Head of caudate nucleus (tissue), 42 donors: ENCODE measurements around the gene RBM4B.

ENCODE experiments used
- DNase-seq, 42 donors: peaks; one replicate each; pipeline versions ENCODE4 v3.0.0 to v3.0.0-alpha.2; 2020 to 2021; ENCODE audit warnings: mixed read lengths in 7 of 42
- intact Hi-C: fragments of 100-400 bp; cut with DNase I; formaldehyde crosslinking; loops from one replicate; pipeline ENCODE4 v1.15.0; 2022

RBM4B gene

DNA sequence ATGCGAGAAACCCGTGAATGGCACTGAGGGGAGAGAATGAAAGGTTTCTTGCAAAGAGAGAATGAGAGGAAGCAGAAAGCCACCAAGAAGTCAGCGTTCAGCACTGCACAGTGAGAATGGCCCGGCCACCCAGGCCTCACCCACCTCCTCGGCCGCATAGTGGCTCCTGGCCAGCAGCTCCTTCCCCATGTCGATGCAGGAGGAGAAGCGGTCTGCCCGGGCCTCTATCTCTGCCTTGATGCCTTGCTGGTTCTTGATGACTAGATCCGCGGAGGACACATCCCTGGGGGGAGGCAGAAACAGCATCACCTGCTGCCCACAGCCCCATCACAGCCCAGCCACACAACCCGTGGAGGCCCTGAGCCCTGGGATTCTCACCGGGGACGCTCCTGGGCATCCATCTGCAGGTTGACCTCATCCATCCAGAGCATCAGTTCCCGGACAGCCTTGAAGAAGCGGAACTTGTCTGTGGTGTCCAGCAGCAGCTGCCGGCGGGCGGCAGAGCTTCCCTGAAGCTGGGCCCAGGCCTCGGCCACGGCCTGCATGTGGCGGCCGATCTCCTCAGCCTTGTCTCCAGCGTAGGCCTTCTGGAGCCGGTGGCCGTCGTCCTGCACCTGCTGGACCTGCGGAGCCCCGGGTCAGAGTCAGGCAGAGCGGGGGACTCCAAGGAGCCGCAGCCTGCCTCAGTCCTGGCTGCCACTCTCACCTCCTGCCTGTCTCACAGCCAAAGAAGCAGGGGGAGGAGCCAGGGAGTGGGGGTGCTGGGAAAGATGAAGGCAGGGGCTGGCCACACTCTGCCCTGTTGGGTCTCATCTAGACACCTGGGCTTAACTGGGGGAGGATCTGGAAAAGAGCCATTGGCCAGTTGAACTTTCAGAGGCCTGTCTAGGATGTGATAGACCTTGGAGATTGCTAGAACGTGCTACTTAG, 12.2 kb upstream of the RBM4B start:
- no peak for DNase-seq
- intact Hi-C loops, result loop anchor here (5.0 kb wide), 1 partner anchor 142 kb away; no protein-coding TSS in a partner anchor

DNA sequence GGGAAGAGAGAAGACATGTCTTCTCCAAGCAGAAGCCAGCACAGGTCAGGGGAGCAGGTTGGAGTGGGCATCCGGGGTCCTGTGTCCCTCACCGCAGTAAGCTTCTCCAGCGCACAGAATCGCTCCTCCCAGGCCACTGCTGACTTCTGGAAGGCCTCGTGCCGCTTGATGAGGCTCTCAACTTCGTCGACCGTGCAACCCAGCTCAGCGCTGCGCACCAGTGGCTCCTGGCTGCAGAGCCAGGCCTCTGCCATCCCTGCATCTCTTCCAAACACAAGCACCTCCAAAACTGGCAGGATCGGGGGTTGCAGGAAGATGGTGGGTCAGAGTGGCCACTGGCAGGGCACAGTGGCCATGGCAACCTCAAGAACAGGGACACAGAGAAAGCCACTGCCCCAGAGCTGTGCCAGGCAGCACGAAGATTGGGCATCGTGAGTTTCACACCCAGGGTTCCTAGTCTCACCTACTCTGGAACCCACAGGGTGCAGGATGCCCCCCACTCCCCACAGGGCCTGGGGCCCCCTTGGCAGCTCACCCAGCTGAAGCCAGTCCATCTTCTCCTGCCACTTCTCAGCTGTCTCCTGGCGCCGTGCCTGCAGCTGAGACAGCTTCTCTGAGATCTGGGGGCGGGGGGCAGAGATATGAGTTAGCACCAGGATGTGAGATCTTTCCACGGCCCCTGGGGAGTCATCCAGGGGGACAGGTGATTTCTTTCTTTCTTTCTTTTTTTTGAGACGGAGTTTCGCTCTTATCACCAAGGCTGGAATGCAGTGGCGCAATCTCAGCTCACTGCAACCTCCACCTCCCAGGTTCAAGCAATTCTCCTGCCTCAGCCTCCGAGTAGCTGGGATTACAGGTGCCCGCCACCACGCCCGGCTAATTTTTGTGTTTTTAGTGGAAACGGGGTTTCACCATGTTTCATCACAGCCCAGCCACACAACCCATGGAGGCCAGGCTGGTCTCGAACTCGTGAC, 11.2 kb upstream of the RBM4B start:
- DNase-seq, result no peak

DNA sequence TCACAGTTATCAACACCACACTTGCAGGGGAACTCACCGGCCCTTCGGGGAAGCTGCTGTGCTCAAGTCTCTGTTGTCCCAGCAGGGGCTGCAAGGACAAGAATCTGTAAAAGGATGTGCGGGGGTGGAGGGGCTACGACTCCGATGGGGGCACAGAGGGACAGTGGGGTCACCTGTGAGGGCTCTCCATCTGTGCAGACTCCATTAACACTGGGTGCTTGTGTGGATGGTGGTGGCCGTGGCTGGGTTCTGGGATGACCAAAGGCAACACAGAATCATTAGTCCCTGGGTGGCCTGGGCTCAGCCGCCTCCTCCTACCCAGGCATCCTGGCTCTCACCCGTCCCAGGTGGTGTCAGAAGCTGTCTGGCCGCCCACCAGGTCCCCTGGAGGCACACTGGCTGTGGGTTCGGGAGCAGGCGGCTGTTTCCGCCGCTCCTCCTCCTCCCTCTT, 10.2 kb upstream of the RBM4B start:
- peak in 39 of 42 donors; percentile 9 to 83 (median 51) for DNase-seq

More for the DNA sequence above, 11.2 kb upstream of the RBM4B start:
- intact Hi-C loops, result no loop called here

DNA sequence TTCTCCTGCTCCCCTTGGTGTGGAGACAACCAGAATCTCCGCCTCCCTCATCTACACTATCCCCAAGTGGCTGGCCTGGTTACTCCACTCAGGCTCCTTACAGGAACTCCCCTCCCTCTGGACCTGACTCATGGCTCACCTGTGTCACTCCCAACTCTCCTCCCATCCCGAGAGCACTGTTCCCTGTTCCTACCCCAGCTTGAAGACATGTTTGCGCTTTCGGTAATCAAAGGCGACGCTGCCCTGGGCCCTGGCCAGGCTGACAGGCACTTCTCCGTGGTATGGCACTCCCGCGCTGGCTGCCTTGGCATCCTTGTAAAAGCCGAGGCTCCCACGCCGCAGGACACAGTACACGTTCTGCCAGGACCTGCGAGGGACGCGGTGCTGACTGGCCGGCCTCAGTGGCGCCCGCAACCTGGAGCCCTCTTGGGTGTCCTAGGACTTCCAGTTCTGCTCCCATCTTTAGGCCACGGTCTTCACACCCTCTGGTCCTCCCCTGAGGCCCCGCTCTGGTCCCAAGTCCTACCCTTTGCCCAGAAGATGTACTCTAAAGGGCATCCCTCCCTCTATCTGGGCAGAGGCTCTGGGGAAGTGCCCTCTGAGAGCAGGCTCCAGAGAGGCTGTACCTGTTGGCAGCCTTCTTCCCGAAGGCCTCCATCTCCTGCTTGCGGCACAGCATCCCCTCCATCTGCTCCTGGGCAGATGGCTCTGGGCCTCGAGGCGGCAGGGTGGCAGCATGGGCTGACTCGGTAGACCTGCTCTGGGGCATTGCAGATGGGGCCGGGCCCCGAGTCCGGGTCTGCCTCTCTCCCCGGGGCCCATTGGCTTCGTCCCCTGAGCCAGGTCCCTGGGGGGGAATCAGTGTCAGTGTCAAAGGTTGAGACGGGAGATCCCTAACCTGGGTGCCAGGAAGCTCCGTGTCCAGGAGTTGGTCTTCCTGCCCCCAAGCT, 9.4 kb upstream of the RBM4B start:
- intact Hi-C loops, result no loop called here
- peak in 1 of 42 donors; percentile 13 for DNase-seq

More for the DNA sequence above, 10.2 kb upstream of the RBM4B start:
- intact Hi-C loops, result no loop called here

DNA sequence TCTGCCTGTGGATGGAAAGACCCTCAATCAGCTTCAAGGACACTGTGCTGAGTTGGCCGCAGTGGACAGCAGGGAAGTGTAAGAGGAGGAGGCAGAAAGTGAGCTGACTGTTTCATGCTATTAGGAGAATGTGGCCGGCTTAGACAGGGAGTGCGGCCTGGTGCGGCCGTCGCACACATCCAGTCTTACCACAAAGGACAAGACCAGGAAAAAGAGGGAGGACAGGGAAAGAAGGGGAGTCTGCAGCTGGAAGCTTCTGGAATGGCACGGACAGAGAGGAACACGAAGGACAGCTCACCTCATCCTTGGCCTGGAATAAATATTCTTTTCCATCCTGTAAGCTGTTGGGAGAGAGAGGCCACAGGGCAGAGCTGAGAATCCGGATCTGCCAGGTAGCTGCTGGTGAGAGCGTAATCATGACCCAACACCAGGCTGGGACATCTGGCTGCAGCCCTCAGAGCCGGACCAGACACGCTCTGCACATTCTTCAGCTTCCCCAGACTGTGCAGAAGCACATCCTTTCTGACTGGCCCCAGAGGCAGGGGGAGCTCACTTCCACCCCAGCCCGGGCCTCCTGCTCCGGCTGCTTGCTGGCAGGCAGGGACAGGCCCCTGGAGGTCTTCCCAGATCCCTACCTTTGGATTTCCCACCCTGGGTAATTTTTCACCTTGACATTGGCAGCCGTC, 8.6 kb upstream of the RBM4B start:
- intact Hi-C loops, result no loop called here
- DNase-seq, result no peak

DNA sequence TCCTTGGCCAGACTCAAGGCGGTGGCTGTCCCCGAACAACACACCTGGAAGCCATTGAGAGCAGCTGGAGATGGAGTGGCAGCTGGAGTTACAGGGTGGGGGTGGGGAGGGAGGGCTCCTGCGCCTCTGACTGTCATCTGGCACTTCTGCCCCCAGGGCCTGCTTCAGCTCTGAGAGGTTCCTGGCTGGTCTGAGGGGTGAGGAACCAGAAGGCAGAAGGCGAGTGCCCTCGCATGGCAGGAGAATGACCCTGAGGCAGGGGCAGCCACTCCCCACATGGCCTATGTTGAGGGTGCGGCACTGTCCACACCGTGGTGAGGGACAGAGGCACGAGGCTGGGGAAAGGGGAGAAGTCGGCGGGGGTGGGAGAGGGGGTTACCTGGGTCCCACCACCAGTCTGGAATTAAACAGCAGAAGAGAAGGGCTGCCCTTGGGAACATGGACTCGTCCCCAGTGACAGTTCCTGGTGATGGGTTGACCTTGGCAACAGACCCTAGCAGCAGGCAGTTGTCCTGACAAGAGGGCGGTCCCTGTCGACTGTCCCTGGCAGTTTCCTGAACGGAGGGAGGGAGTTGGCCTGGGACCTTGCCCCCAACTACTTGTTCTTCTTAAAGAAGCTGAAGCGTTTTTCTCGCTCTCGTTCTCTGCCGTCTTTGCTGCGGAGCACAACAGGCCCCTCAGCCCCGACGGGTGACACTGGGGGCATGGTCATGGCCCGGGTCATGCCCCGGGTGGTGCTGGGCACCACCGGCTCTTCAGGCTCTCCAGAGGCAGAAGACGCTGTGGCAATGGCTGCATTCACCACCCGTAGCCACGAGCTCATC, 7.8 kb upstream of the RBM4B start:
- DNase-seq, result no peak
- intact Hi-C loops, result no loop called here

DNA sequence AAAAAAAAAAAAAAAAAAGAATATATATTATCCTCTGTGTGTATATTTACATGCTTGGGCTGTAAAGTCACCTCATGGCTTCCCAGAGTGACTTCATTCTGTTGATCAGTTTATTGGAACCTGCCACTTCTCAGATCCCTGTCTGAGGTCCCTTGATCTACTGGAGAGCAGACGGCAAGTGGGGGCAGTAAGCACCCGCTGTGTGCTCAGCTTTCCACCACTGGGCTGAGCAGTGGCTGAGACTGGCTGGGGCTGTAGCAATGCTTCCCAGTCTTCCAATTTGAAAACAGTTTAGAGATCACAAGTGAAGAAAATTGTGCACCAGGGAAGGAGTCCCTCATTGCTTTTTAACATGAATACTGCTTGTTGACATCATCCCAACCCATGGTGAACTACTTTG, 6.9 kb upstream of the RBM4B start:
- intact Hi-C loops, result loop anchor here (5.0 kb wide), 1 partner anchor 107 kb away; no protein-coding TSS in a partner anchor
- no peak for DNase-seq

DNA sequence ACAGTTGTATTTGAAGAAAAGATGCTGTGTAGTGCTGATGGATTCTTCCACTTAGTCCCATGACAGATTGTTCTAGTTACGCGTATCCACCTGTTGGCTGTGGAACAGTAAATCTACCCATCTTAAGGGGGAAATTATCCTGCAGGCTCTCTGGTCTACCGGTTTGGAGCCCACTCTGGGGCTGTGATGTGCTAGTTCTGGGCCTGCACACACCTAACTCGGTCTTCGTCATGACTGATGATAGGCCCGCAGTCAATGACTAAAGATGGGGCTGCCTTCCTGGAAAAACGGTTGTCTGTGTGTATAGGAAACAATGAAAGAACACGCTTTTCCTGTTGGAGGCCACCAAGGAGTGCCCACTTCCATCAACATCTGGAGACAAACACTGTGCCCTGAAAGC, 6.2 kb upstream of the RBM4B start:
- DNase-seq, result no peak
- intact Hi-C loops, result loop anchor here (5.0 kb wide), 1 partner anchor 107 kb away; no protein-coding TSS in a partner anchor

DNA sequence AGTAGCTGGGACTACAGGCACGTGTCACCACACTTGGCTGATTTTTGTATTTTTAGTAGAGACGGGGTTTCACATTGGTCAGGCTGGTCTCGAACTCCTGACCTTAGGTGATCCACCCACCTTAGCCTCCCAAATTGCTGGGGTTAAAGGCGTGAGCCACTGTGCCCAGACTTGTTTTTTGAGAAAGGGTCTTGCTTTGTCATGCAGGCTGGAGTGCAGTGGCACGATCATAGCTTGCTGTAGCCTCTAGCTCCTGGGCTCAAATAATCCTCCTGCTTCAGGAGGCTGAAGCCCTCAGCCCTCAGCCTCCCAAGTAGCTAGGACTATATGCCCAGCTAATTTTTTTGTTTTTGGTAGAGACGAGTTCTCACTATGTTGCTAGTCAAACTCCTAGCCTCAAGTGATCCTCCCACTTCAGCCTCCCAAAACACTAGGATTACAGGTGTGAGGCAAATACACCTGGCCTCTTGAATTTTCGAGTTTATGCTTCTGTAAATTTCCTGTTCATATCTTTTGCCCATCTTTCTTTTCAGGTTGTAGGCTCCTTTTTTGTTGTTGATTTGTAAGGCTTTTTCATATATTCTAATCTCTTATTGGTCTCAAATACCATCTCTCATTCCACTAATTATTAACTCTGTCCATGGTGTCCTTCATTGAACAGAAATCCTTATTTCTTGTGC, 3.4 kb upstream of the RBM4B start:
- intact Hi-C loops, result loop anchor here (5.0 kb wide), 1 partner anchor 104 kb away; no protein-coding TSS in a partner anchor
- no peak for DNase-seq

DNA sequence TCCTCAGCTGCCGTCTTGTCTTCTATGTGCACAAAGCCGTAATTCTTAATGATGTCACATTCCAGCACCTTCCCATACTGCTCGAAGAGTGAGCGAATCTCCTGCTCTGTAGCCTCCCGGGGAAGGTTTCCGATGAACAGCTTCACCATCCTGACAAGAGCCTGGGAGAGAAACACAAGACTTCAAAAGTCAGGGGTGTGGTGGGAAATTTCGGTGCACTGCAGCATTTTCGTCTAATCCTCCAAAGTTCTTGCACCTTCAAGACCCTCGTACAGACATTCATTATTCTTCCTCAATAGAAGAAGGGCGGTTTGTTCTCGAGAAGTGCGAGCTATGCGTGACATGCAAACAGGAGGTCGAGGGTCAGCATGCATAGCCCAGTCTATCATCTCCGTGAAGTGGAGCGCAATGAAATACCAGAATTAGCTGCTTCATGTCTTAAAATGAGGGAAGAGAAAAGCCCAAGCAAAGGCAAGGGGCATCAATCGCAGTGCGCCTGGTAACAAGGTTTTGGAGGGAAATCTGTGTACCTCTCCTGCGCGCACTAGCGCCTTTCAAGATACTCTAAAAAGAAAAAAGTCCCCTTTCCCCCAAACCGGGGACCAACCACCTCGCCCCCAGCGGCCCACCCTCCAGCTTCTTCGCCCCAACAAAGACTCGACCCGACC, 622 bp downstream of the RBM4B start:
- intact Hi-C loops, result loop anchor here (5.0 to 10.0 kb wide), 2 partner anchors 35 to 272 kb away; no protein-coding TSS in a partner anchor
- DNase-seq, result peak in 3 of 42 donors; percentile 8 to 38 (median 8)

DNA sequence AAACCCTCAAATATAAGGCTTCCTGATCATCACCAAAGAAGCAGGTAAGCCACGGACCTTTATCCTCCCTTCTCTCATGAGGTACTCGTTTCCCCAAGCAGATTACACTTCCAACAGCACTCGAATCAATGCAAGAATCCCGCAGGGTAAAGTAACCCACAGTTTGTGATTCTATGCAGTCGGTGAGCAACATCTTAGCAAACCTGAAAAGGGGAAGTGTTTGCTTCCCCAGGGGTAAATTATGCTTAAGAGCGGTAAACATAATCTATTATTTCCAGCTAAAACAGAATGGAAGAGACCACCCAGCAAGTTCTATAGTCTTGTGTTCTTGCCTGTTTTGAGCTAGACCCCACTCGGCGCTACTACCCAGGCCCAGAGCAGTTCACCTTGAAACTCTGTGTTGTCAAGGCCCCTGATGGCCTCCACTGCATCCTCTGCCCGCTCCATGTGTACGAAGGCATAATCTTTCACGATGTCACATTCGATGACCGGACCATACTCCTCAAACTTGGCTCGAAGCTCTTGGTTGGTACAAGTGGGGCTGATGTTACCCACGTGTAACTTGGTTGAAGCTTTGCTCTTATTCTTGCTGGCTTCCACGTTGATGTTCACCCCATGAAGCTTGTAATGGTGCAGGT, 1.3 kb downstream of the RBM4B start:
- no peak for DNase-seq
- intact Hi-C loops, result loop anchor here (5.0 to 10.0 kb wide), 2 partner anchors 34 to 272 kb away; no protein-coding TSS in a partner anchor

DNA sequence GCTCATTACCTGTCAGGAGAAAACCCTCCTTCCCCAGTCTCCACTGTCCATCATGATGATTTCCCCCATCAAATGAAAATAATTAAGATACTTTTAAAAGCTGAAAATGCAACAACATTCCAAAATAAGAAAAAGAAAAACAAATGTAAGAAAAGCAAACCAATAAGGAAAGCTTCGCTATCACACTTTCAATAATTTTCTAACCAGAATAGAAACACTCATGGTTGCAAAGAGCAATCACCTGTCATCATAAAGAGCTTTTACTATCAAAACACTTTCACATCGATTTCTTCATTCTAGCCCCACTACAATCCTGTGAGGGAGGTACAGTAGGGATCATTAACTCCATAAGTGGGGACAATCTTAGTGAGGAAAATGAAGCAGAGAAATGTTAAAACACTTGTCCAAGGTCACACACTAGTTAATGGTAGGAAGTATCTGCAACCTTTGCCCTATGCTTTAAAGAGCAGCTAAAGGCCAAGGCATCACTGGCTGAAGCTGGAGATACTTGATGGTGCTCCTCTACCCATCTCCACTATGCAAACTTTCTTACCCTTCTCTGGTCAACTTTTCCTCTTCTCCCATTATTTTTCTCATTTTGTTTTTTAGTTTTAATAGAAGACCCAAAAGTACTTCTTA, 2.6 kb downstream of the RBM4B start:
- no peak for DNase-seq
- intact Hi-C loops, result loop anchor here (5.0 to 10.0 kb wide), 2 partner anchors 33 to 270 kb away; no protein-coding TSS in a partner anchor

DNA sequence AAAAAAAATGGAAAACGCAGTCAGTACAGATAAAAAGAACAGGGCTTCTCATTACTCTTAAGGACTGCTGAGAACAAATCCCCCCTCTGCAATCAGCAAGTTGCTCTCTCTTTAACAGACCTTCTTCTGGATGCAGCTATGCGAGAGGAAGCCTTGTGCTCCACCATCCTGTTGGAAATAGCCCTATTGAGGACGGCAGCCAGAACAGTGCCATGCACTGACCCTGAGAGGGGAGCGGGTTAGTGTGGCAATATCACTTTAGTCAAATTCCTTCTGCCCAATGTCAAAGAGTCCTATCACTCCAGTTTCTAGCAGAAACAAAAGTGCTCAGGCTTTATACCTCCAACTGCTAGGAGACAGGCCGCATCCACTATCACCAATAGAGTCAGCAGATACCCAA, 6.9 kb downstream of the RBM4B start:
- intact Hi-C loops, result loop anchor here (10.0 kb wide), 1 partner anchor 266 kb away; no protein-coding TSS in a partner anchor
- no peak for DNase-seq

DNA sequence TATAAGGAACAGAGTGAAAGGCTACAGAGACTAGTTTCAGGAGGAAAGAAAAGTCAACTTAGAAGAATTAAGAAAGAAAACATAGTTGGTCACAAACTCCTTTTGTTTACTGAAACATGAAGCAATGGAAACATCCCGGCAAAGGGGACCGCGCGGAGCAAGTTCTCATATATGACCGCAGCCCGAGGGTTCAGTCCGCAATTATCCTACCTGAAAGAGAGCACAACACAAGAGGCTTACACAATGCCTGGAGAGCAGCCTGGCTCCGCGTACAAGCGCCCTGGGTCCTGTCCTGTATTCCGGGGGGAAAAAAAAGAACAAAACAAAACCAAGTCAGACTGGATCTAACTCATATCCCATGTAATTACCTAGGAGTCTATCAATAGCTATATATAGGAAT, 12.3 kb downstream of the RBM4B start:
- intact Hi-C loops, result no loop called here
- peak in 1 of 42 donors; percentile 16 for DNase-seq
